OCI-LY3 (cell line): ENCODE measurements around the gene CMTM6.

ENCODE experiments used
- CTCF ChIP-seq: fragments of 200-600, 300-600 bp; sonication (generic); IDR thresholded peaks from 2 replicates; pipeline ENCODE4 v1.5.1; 2014; ENCODE audit warnings: antibody characterized with exemption, low read length, low read depth
- EZH2phosphoT487 ChIP-seq: fragments of 200-600 bp; shearing (Covaris generic); IDR thresholded peaks from 2 replicates; pipeline ENCODE4 v1.6.1; 2018; ENCODE audit warnings: antibody characterized with exemption, mixed run types, low read depth

GRCh38 chr3:32498992-32499391 lies 3.7 kb downstream of the CMTM6 start:
- TF ChIP-seq CTCF (no peak), EZH2phosphoT487 (no peak)
